WTC11 (cell line): ENCODE results near the gene GNG3. TPM values are rescaled to one million over a fixed set of nuclear protein-coding genes. Genes with fewer than 3 reads are reported as not detected.

Experiments
- ATAC-seq: fragments of 200-7000 bp; cut with Tn5 transposase; 2 replicates; pipeline ENCODE4 v1.10.0; 2021; ENCODE audit warnings: mild to moderate bottlenecking, moderate library complexity
- CTCF ChIA-PET: fragments of 300-600 bp; sonication (Branson Sonifier 250); formaldehyde crosslinking; loops from one replicate; lab custom pipeline; 2021; ENCODE audit warnings: antibody characterized with exemption; lab: Charles Lee
- POLR2A ChIA-PET: fragments of 350-600 bp; sonication (Branson Sonifier 250); formaldehyde crosslinking; loops from one replicate; lab custom pipeline; 2021; ENCODE audit warnings: antibody characterized with exemption; lab: Charles Lee
- DNase-seq: peaks from one replicate; pipeline ENCODE4 v3.0.0; 2021; ENCODE audit warnings: low spot score
- H3K27ac Mint-ChIP-seq: 2 replicates; pipeline ENCODE4 v1.8.0; 2021; ENCODE audit warnings: mixed read lengths
- H3K27me3 Mint-ChIP-seq: 2 replicates; pipeline ENCODE4 v1.8.0; 2021; ENCODE audit warnings: low read depth, mild to moderate bottlenecking, moderate library complexity, mixed read lengths
- H3K36me3 Mint-ChIP-seq: 2 replicates; pipeline ENCODE4 v1.8.0; 2021; ENCODE audit warnings: mixed read lengths
- H3K4me1 Mint-ChIP-seq: 2 replicates; pipeline ENCODE4 v1.8.0; 2022; ENCODE audit warnings: mixed read lengths
- H3K4me3 Mint-ChIP-seq: 2 replicates; pipeline ENCODE4 v1.8.0; 2021; ENCODE audit warnings: mild to moderate bottlenecking, moderate library complexity, mixed read lengths
- H3K9me3 Mint-ChIP-seq: 2 replicates; pipeline ENCODE4 v1.8.0; 2021; ENCODE audit warnings: mixed read lengths
- CREM ChIP-seq: sonication (generic); formaldehyde crosslinking; IDR thresholded peaks from 2 replicates; pipeline ENCODE4 v1.8.1; 2022; ENCODE audit warnings: mild to moderate bottlenecking, missing genetic modification reagents, moderate library complexity
- E2F1 ChIP-seq: sonication (generic); formaldehyde crosslinking; IDR thresholded peaks from 2 replicates; pipeline ENCODE4 v1.8.0; 2022; ENCODE audit warnings: mild to moderate bottlenecking, missing genetic modification reagents
- E2F4 ChIP-seq: sonication (generic); formaldehyde crosslinking; IDR thresholded peaks from 2 replicates; pipeline ENCODE4 v1.8.1; 2022; ENCODE audit warnings: low read depth, mild to moderate bottlenecking, moderate library complexity, missing genetic modification reagents, borderline replicate concordance
- E2F5 ChIP-seq: sonication (generic); formaldehyde crosslinking; IDR thresholded peaks from 2 replicates; pipeline ENCODE4 v1.8.1; 2022; ENCODE audit warnings: mild to moderate bottlenecking, moderate library complexity, missing genetic modification reagents
- ELF4 ChIP-seq: sonication (generic); formaldehyde crosslinking; IDR thresholded peaks from 2 replicates; pipeline ENCODE4 v1.8.1; 2022; ENCODE audit warnings: low read depth, mild to moderate bottlenecking, moderate library complexity, missing genetic modification reagents
- FOXP1 ChIP-seq: sonication (generic); formaldehyde crosslinking; IDR thresholded peaks from 2 replicates; pipeline ENCODE4 v1.8.0; 2022; ENCODE audit warnings: missing genetic modification reagents, mild to moderate bottlenecking, moderate library complexity, borderline replicate concordance
- GRHL2 ChIP-seq: fragments of 250-450 bp; sonication (Bioruptor Pico); IDR thresholded peaks from 2 replicates; pipeline ENCODE4 v1.8.0; 2022; ENCODE audit warnings: mild to moderate bottlenecking, moderate library complexity; ENCODE audit not compliant: insufficient replicate concordance, severe bottlenecking
- IRF1 ChIP-seq: sonication (generic); formaldehyde crosslinking; IDR thresholded peaks from 2 replicates; pipeline ENCODE4 v1.8.0; 2023; ENCODE audit warnings: missing genetic modification reagents
- MAX ChIP-seq: sonication (generic); formaldehyde crosslinking; IDR thresholded peaks from 2 replicates; pipeline ENCODE4 v1.8.0; 2022; ENCODE audit warnings: mild to moderate bottlenecking, missing genetic modification reagents
- MLX ChIP-seq: sonication (generic); formaldehyde crosslinking; IDR thresholded peaks from 2 replicates; pipeline ENCODE4 v1.8.1; 2023; ENCODE audit warnings: mild to moderate bottlenecking, missing genetic modification reagents, moderate library complexity
- SMAD3 ChIP-seq: sonication (generic); formaldehyde crosslinking; IDR thresholded peaks from 2 replicates; pipeline ENCODE4 v1.8.0; 2022; ENCODE audit warnings: missing genetic modification reagents, mild to moderate bottlenecking, borderline replicate concordance
- USF2 ChIP-seq: sonication (generic); formaldehyde crosslinking; IDR thresholded peaks from 2 replicates; pipeline ENCODE4 v1.8.1; 2023; ENCODE audit warnings: mild to moderate bottlenecking, missing genetic modification reagents, moderate library complexity
- ZBTB21 ChIP-seq: sonication (generic); formaldehyde crosslinking; IDR thresholded peaks from 2 replicates; pipeline ENCODE4 v1.8.1; 2023; ENCODE audit warnings: mild to moderate bottlenecking, missing genetic modification reagents, borderline replicate concordance
- ZBTB43 ChIP-seq: sonication (generic); formaldehyde crosslinking; IDR thresholded peaks from 2 replicates; pipeline ENCODE4 v1.8.1; 2023; ENCODE audit warnings: mild to moderate bottlenecking, missing genetic modification reagents
- ZNF138 ChIP-seq: sonication (generic); formaldehyde crosslinking; conservative IDR thresholded peaks from 2 replicates; pipeline ENCODE4 v1.8.1; 2022; ENCODE audit warnings: mild to moderate bottlenecking, moderate library complexity, missing genetic modification reagents
- ZNF416 ChIP-seq: fragments of 250-450 bp; sonication (Bioruptor Pico); IDR thresholded peaks from 2 replicates; pipeline ENCODE4 v1.9.0; 2021; ENCODE audit warnings: mild to moderate bottlenecking, inconsistent platforms
- ZNF512 ChIP-seq: sonication (generic); formaldehyde crosslinking; IDR thresholded peaks from 2 replicates; pipeline ENCODE4 v1.8.1; 2022; ENCODE audit warnings: missing genetic modification reagents, borderline replicate concordance
- total RNA-seq: library from RNA; stranded (reverse); gene quantifications from 3 replicates; pipeline ENCODE4 v1.2.3, GENCODE V29; 2021

The GNG3 gene
- total RNA-seq, 1 experiment from 2014 or later = 6.0 TPM

- TF ChIP-seq ZNF138 (CRISPR knock-in tag) (no peak), MAX (CRISPR knock-in tag) (peak; percentile 47)
- TF ChIP-seq, all 79 proteins: peak for 10
Observed at GRCh38 chr11:62705880-62706849, 1.3 kb upstream of the GNG3 start (continued).

- peaks cover 27% of the 10 kb centered on the region for H3K36me3 Mint-ChIP-seq
- peaks cover 38% of the 10 kb centered on the region for H3K4me1 Mint-ChIP-seq
- ChIA-PET CTCF (interaction anchor here (1.0 to 4.0 kb wide), 21 partner anchors 9 to 199 kb away, joined by 3 to 24 read pairs (median 5); partner anchors contain the start of genes B3GAT3, C11orf98, CSKMT and GANAB), POLR2A (interaction anchor here (0.6 to 6.0 kb wide), 18 partner anchors 18 to 161 kb away, joined by 3 to 35 read pairs (median 6); partner anchors contain the start of genes B3GAT3, C11orf98, CSKMT and HNRNPUL2)
- H3K9me3 Mint-ChIP-seq = no peaks in the 10 kb centered on the region
- ATAC-seq = no peak
- peak overlapping the region; percentile 98 for H3K27ac Mint-ChIP-seq
- no peak for DNase-seq
- peak overlapping the region; percentile 92 for H3K4me3 Mint-ChIP-seq
- no peak for TF ChIP-seq E2F1 (CRISPR knock-in tag)
- TF ChIP-seq CREM = 0 out of 2 replicates have a peak, but pooled peaks have one; percentile 5
- no peak for TF ChIP-seq ZNF416 (CRISPR knock-in tag)
- H3K27me3 Mint-ChIP-seq = no peaks in the 10 kb centered on the region; the same call in 1 of the 2 replicates
Observed at GRCh38 chr11:62706850-62707247, 627 bp upstream of the GNG3 start.

GRCh38 chr11:62708392-62708791 is 916 bp downstream of the GNG3 start:
- H3K36me3 Mint-ChIP-seq = peaks cover 31% of the 10 kb centered on the region
- no peaks in the 10 kb centered on the region for H3K9me3 Mint-ChIP-seq
- peak overlapping the region; percentile 92 for H3K4me3 Mint-ChIP-seq
- POLR2A ChIA-PET = interaction anchor here (0.6 to 6.0 kb wide), 12 partner anchors 19 to 148 kb away, joined by 3 to 35 read pairs (median 8); partner anchors contain the start of genes C11orf98, CSKMT, EEF1G and HNRNPUL2
- peaks cover 39% of the 10 kb centered on the region for H3K4me1 Mint-ChIP-seq
- H3K27ac Mint-ChIP-seq = no peak overlapping the region
- DNase-seq = no peak
- ATAC-seq = no peak
- CTCF ChIA-PET = interaction anchor here (0.5 to 4.0 kb wide), 11 partner anchors 14 to 153 kb away, joined by 3 to 24 read pairs (median 5); partner anchors contain the start of genes LBHD1, TAF6L, TMEM179B and TUT1
- no peaks in the 10 kb centered on the region; the same call in 1 of the 2 replicates for H3K27me3 Mint-ChIP-seq
- TF ChIP-seq ZBTB43 = no peak
- no peak for TF ChIP-seq GRHL2 (CRISPR knock-in tag)
- TF ChIP-seq E2F5 (CRISPR knock-in tag) = no peak
- no peak for TF ChIP-seq USF2 (CRISPR knock-in tag)
- no peak for TF ChIP-seq IRF1 (CRISPR knock-in tag)
- TF ChIP-seq MLX (CRISPR knock-in tag) = no peak
- no peak for TF ChIP-seq ZNF416 (CRISPR knock-in tag)
- no peak for TF ChIP-seq ZBTB21
- no peak for TF ChIP-seq ELF4 (CRISPR knock-in tag)
- TF ChIP-seq E2F1 (CRISPR knock-in tag) = no peak
- TF ChIP-seq E2F4 (CRISPR knock-in tag) = no peak
- TF ChIP-seq SMAD3 (CRISPR knock-in tag) = no peak
- no peak for TF ChIP-seq FOXP1
- TF ChIP-seq ZNF512 (CRISPR knock-in tag) = no peak
